PC-3 (cell line): ENCODE measurements around the gene ANKRD40.

ENCODE experiments used
- CTCF ChIP-seq: fragments of 300-600 bp; sonication (generic); conservative IDR thresholded peaks from 2 replicates; pipeline ENCODE4 v1.5.1; 2017; ENCODE audit warnings: antibody characterized with exemption, low read depth, mild to moderate bottlenecking, low read length
- EZH2 ChIP-seq: fragments of 300-600 bp; sonication (generic); IDR thresholded peaks from one replicate; pipeline ENCODE4 v1.6.1; 2017; ENCODE audit warnings: antibody characterized with exemption, mild to moderate bottlenecking, low read length; ENCODE audit not compliant: unreplicated experiment
- EZH2phosphoT487 ChIP-seq: fragments of 300-600 bp; sonication (generic); IDR thresholded peaks from 2 replicates; pipeline ENCODE4 v1.6.1; 2018; ENCODE audit warnings: mild to moderate bottlenecking, antibody characterized with exemption, low read length, borderline replicate concordance

GRCh38 chr17:50735287-50735686, 27.6 kb upstream of the ANKRD40 start:
- TF ChIP-seq EZH2, result no peak
- no peak for TF ChIP-seq CTCF
- TF ChIP-seq EZH2phosphoT487, result no peak
